Vagina (tissue), 2 donors: Measurements from ENCODE around the gene PRKAR2B. TPM values are rescaled to one million over a fixed set of nuclear protein-coding genes. Genes with fewer than 3 reads are reported as not detected.
A peak's percentile ranks its signal among the peaks of the same experiment; 100 is the strongest.

Experiments
- DNase-seq, 2 donors: peaks; one replicate each; pipeline ENCODE4 v3.0.0-alpha.2; 2017; ENCODE audit errors: extremely low spot score in 2 of 2
- H3K27ac ChIP-seq: fragments of 200-600 bp; sonication (generic); one replicate; pipeline ENCODE4 v1.5.1; 2019
- H3K27me3 ChIP-seq: fragments of 200-600 bp; sonication (generic); one replicate; pipeline ENCODE4 v1.5.1; 2019
- H3K36me3 ChIP-seq, 2 donors: fragments of 200-600 bp; sonication (generic); one replicate each; pipeline ENCODE4 v1.5.1; 2017 to 2019
- H3K4me1 ChIP-seq: fragments of 200-600 bp; sonication (generic); one replicate; pipeline ENCODE4 v1.5.1; 2019
- H3K4me3 ChIP-seq, 2 donors: fragments of 200-600 bp; sonication (generic); 1 replicate in 1 of 2; 2 replicates in 1 of 2; pipeline ENCODE4 v1.5.1; 2016 to 2019
- H3K9me3 ChIP-seq: fragments of 200-600 bp; sonication (generic); one replicate; pipeline ENCODE4 v1.5.1; 2019
- POLR2A ChIP-seq, 2 donors: fragments of 450-650 bp; IDR thresholded peaks; one replicate each; pipeline ENCODE4 v1.6.1; 2017; ENCODE audit warnings: antibody characterized with exemption in 2 of 2, mild to moderate bottlenecking in 2 of 2, moderate library complexity in 2 of 2
- POLR2AphosphoS5 ChIP-seq, 2 donors: sonication (generic); formaldehyde crosslinking; IDR thresholded peaks; one replicate each; pipeline ENCODE4 v1.9.0; 2017; ENCODE audit warnings: antibody characterized with exemption in 2 of 2, mild to moderate bottlenecking in 2 of 2, low read depth in 1 of 2; ENCODE audit not compliant: insufficient read depth in 1 of 2
- intact Hi-C: fragments of 100-400 bp; cut with DNase I; formaldehyde crosslinking; loops from one replicate; pipeline ENCODE4 v1.15.1; 2023
- total RNA-seq: library from RNA; depleted of rRNA; stranded (reverse); fragments of >200 nt; gene quantifications from one replicate; pipeline ENCODE4 v1.2.3, GENCODE V29; 2016
- TF ChIP-seq, protein P1 (sequence below), 3 experiments: fragments of 450-650 bp in 2 of 3; fragments of 200-600 bp in 1 of 3; sonication (generic) in 1 of 3; IDR thresholded peaks; one replicate each; pipeline ENCODE4 v1.5.1; 2017 to 2019; ENCODE audit warnings: antibody characterized with exemption in 3 of 3, mild to moderate bottlenecking in 2 of 3, moderate library complexity in 2 of 3

Gene PRKAR2B
- total RNA-seq, 1 donor from 2014 or later = 16.5 TPM

DNA sequence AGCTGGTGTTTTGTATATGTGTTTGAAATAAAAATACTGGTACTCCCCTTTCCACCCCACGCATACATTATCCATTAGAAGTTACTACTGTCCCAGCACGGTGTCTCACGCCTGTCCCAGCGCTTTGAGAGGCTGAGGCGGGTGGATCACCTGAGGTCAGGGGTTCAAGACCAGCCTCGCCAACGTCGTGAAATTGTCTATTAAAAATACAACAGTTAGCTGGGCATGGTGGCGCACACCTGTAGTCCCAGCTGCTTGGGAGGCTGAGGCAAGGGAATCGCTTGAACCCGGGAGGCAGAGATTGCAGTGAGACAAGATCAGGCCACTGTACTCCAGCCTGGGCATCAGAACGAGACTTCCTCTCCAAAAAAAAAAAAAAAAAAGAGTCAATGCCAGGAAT is 127.0 kb downstream of the PRKAR2B start:
- Histone ChIP-seq H3K9me3 (no peaks in the 10 kb centered on the region), H3K4me3 (no peak overlapping the region), H3K27me3 (no peaks in the 10 kb centered on the region), H3K27ac (peak overlapping the region; percentile 53), H3K4me1 (peaks cover 59% of the 10 kb centered on the region), H3K36me3 (no peaks in the 10 kb centered on the region)
- no peak for DNase-seq
- intact Hi-C loops = no loop called here
- TF ChIP-seq, protein P1, sequence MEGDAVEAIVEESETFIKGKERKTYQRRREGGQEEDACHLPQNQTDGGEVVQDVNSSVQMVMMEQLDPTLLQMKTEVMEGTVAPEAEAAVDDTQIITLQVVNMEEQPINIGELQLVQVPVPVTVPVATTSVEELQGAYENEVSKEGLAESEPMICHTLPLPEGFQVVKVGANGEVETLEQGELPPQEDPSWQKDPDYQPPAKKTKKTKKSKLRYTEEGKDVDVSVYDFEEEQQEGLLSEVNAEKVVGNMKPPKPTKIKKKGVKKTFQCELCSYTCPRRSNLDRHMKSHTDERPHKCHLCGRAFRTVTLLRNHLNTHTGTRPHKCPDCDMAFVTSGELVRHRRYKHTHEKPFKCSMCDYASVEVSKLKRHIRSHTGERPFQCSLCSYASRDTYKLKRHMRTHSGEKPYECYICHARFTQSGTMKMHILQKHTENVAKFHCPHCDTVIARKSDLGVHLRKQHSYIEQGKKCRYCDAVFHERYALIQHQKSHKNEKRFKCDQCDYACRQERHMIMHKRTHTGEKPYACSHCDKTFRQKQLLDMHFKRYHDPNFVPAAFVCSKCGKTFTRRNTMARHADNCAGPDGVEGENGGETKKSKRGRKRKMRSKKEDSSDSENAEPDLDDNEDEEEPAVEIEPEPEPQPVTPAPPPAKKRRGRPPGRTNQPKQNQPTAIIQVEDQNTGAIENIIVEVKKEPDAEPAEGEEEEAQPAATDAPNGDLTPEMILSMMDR (IDR thresholded peaks at IDR 0.05) = no peak
- TF ChIP-seq POLR2A (IDR thresholded peaks at IDR 0.05) = no peak
- TF ChIP-seq POLR2AphosphoS5 (IDR thresholded peaks at IDR 0.05; ENCODE audit: insufficient read depth in 1 of 2, low read depth in 1 of 2) = no peak

DNA sequence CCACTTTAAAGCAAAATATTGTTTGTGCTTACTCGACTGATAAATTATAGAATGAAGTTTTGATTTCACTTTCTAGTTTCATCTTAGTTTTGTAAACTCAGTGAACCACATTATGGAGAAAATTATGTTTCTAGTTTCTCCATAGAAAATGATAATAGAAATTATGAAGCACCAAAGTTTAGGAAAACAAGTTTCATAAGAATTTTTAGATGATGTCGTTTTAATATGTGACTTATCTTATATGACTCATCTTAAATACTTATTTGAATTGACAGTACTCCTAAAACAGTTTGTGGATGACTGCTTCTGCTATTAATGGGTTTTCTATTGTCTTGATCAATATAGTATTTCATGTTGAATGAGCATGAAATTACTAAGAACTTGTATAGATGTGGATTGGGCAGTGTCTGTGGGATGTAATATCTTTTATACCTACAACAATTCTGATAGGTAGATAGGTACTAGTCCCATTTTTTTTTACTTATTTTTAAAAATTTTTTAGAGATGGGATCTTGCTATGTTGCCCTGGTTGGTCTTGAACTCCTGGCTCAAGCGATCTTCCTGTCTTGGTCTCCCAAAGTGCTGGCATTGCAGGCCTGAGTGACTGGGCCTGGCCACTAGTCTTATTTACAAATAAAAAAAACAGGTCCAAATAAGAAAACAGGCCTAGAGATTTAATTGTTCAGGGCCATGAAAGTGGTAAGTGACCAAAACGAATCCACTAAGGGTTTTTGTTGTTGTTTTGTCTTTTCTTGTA is 127.9 kb downstream of the PRKAR2B start:
- peaks cover 69% of the 10 kb centered on the region for H3K4me1 ChIP-seq
- intact Hi-C loops = no loop called here
- no peaks in the 10 kb centered on the region for H3K9me3 ChIP-seq
- H3K36me3 ChIP-seq = no peaks in the 10 kb centered on the region
- no peaks in the 10 kb centered on the region for H3K27me3 ChIP-seq
- no peak for DNase-seq
- TF ChIP-seq POLR2A (IDR thresholded peaks at IDR 0.05) (no peak), POLR2AphosphoS5 (IDR thresholded peaks at IDR 0.05; ENCODE audit: insufficient read depth in 1 of 2, low read depth in 1 of 2) (no peak)
- TF ChIP-seq, protein P1 (IDR thresholded peaks at IDR 0.05) = no peak
- peak overlapping the region; percentile 11 for H3K27ac ChIP-seq
- no peak overlapping the region for H3K4me3 ChIP-seq

DNA sequence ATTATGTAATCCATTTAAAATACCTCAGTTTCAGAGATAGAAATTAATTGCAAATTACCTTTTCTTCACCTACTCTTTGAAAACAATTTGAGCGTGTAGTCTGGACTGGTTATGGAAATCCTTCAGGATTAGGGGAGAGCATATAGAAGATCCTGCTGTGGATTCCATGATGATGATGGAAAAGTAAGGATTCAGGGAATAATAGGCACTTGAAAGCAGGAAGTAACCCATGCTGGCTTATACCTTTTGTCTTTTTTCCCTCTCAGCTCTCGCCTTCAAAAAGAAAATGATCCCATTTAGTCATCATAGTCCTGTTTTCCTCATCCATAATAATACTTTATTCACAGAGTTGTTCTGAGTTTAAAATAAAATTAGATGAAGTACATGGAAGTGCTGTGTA is 128.7 kb downstream of the PRKAR2B start:
- no peak overlapping the region for H3K4me3 ChIP-seq
- peak overlapping the region; percentile 11 for H3K27ac ChIP-seq
- TF ChIP-seq, protein P1 (IDR thresholded peaks at IDR 0.05) = no peak
- TF ChIP-seq POLR2A (IDR thresholded peaks at IDR 0.05) (no peak), POLR2AphosphoS5 (IDR thresholded peaks at IDR 0.05; ENCODE audit: insufficient read depth in 1 of 2, low read depth in 1 of 2) (no peak)
- H3K36me3 ChIP-seq = no peaks in the 10 kb centered on the region
- no peak for DNase-seq
- H3K9me3 ChIP-seq = no peaks in the 10 kb centered on the region
- no peaks in the 10 kb centered on the region for H3K27me3 ChIP-seq
- peaks cover 76% of the 10 kb centered on the region for H3K4me1 ChIP-seq
- intact Hi-C loops = no loop called here

DNA sequence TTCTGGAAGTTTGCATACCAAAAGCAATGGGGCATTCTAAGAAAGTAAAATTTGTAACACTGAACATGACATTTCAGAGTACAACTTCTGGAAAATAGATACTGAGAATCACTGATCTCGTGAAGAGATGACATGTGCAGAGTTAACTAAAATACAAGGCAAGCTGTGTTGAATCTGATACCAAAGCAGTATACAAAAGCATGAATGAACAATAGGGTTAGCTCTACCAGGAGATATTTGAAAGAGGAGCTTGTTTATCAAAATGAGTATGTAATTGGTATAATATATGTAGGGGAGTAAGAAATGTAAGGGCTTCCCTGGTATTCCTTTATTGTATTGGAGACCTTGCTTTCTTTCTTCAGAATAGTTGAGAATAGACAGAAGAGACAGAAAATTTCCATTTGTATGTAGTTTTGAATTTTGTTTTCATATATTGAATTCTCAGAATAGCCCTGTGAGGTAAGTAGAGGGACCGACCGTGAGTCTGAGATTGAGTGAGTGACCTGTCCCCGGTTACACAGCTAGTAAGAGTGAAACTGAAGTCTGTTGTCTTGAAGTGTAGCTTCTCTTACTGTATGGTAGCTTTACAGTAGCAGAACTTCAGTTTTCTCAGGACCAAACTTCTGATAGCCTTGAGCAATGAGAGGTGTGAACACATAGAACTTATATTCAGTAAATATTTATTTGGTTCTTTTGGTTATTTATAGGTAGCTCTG is 129.3 kb downstream of the PRKAR2B start:
- TF ChIP-seq POLR2A (IDR thresholded peaks at IDR 0.05) = no peak
- no peak for TF ChIP-seq POLR2AphosphoS5 (IDR thresholded peaks at IDR 0.05; ENCODE audit: insufficient read depth in 1 of 2, low read depth in 1 of 2)
- TF ChIP-seq, protein P1 (IDR thresholded peaks at IDR 0.05) = no peak
- H3K4me3 ChIP-seq = no peak overlapping the region
- no peaks in the 10 kb centered on the region for H3K9me3 ChIP-seq
- DNase-seq = no peak
- no peaks in the 10 kb centered on the region for H3K36me3 ChIP-seq
- H3K27ac ChIP-seq = peak overlapping the region; percentile 1
- peaks cover 78% of the 10 kb centered on the region for H3K4me1 ChIP-seq
- no peaks in the 10 kb centered on the region for H3K27me3 ChIP-seq
- intact Hi-C loops = no loop called here
